H9 (cell line): ENCODE results near the gene SUMF1. TPM values are rescaled to one million over a fixed set of nuclear protein-coding genes. Genes with fewer than 3 reads are reported as not detected.

Experiments used
- DNase-seq: peaks from one replicate; pipeline ENCODE4 v3.0.0-alpha.2; 2017
- H2AFZ ChIP-seq: one replicate; pipeline ENCODE4 v1.6.1; 2013; ENCODE audit warnings: mild to moderate bottlenecking, low read length, control low read depth, moderate library complexity
- H2AK5ac ChIP-seq: 2 replicates; pipeline ENCODE4 v1.6.1; 2013; ENCODE audit warnings: low read length, control low read depth, mixed read lengths; ENCODE audit not compliant: insufficient read length
- H2BK120ac ChIP-seq: one replicate; pipeline ENCODE4 v1.6.1; 2013; ENCODE audit warnings: low read depth, mild to moderate bottlenecking, low read length, control low read depth, inconsistent platforms; ENCODE audit not compliant: poor library complexity, severe bottlenecking
- H2BK12ac ChIP-seq: 2 replicates; pipeline ENCODE4 v1.6.1; 2013; ENCODE audit warnings: low read length, control low read depth, mixed read lengths, low read depth; ENCODE audit not compliant: insufficient read length
- H2BK15ac ChIP-seq: 2 replicates; pipeline ENCODE4 v1.6.1; 2013; ENCODE audit warnings: low read depth, low read length, control low read depth
- H2BK20ac ChIP-seq: one replicate; pipeline ENCODE4 v1.6.1; 2013; ENCODE audit warnings: low read depth, mild to moderate bottlenecking, low read length, control low read depth, inconsistent platforms; ENCODE audit not compliant: poor library complexity, severe bottlenecking
- H2BK5ac ChIP-seq: 2 replicates; pipeline ENCODE4 v1.6.1; 2013; ENCODE audit warnings: low read length, control low read depth, mixed read lengths; ENCODE audit not compliant: insufficient read length
- H3K14ac ChIP-seq: 2 replicates; pipeline ENCODE4 v1.6.1; 2013; ENCODE audit warnings: low read length, control low read depth; ENCODE audit not compliant: insufficient read depth
- H3K18ac ChIP-seq: 2 replicates; pipeline ENCODE4 v1.6.1; 2013; ENCODE audit warnings: low read depth, mild to moderate bottlenecking, mixed read lengths, low read length, control low read depth; ENCODE audit not compliant: insufficient read length
- H3K23ac ChIP-seq: 2 replicates; pipeline ENCODE4 v1.6.1; 2013; ENCODE audit warnings: low read length, control low read depth, mixed read lengths, low read depth; ENCODE audit not compliant: insufficient read length
- H3K23me2 ChIP-seq: 2 replicates; pipeline ENCODE4 v1.6.1; 2013; ENCODE audit warnings: low read depth, mild to moderate bottlenecking, mixed read lengths, low read length, control low read depth; ENCODE audit not compliant: insufficient read length, poor library complexity, severe bottlenecking
- H3K27ac ChIP-seq: 2 replicates; pipeline ENCODE4 v1.5.1; 2013; ENCODE audit warnings: low read length, control low read depth, mixed read lengths, low read depth; ENCODE audit not compliant: insufficient read length
- H3K27me3 ChIP-seq: 2 replicates; pipeline ENCODE4 v1.6.1; 2013; ENCODE audit warnings: low read length, control low read depth, inconsistent platforms; ENCODE audit not compliant: insufficient read depth
- H3K4ac ChIP-seq: 2 replicates; pipeline ENCODE4 v1.6.1; 2013; ENCODE audit warnings: low read depth, mild to moderate bottlenecking, control low read depth, inconsistent platforms, low read length, moderate library complexity
- H3K4me1 ChIP-seq: 2 replicates; pipeline ENCODE4 v1.6.1; 2013; ENCODE audit warnings: low read length, control low read depth, inconsistent platforms; ENCODE audit not compliant: insufficient read depth
- H3K4me2 ChIP-seq: 2 replicates; pipeline ENCODE4 v1.6.1; 2013; ENCODE audit warnings: low read length, control low read depth, mixed read lengths; ENCODE audit not compliant: insufficient read length, insufficient read depth
- H3K56ac ChIP-seq: 2 replicates; pipeline ENCODE4 v1.6.1; 2013; ENCODE audit warnings: low read depth, mild to moderate bottlenecking, mixed read lengths, low read length, control low read depth; ENCODE audit not compliant: insufficient read length
- H3K79me1 ChIP-seq: 2 replicates; pipeline ENCODE4 v1.6.1; 2013; ENCODE audit warnings: low read depth, mild to moderate bottlenecking, moderate library complexity, low read length, control low read depth, inconsistent platforms; ENCODE audit not compliant: insufficient read depth, poor library complexity, severe bottlenecking
- H3K79me2 ChIP-seq: 2 replicates; pipeline ENCODE4 v1.6.1; 2013; ENCODE audit warnings: low read length, control low read depth, inconsistent platforms; ENCODE audit not compliant: insufficient read depth
- H3K9ac ChIP-seq: 2 replicates; pipeline ENCODE4 v1.6.1; 2013; ENCODE audit warnings: low read length, control low read depth, mixed read lengths; ENCODE audit not compliant: insufficient read length; ENCODE audit errors: extremely low read depth
- H3K9me3 ChIP-seq: one replicate; pipeline ENCODE4 v1.6.1; 2013; ENCODE audit warnings: low read depth, low read length, inconsistent platforms; ENCODE audit not compliant: control insufficient read depth
- H3T11ph ChIP-seq: one replicate; pipeline ENCODE4 v1.6.1; 2013; ENCODE audit warnings: mild to moderate bottlenecking, low read length, control low read depth, inconsistent platforms
- H4K20me1 ChIP-seq: one replicate; pipeline ENCODE4 v1.6.1; 2013; ENCODE audit not compliant: control insufficient read depth, insufficient read length, insufficient read depth
- H4K5ac ChIP-seq: 2 replicates; pipeline ENCODE4 v1.6.1; 2013; ENCODE audit warnings: low read depth, mild to moderate bottlenecking, mixed read lengths, low read length, control low read depth; ENCODE audit not compliant: insufficient read length
- H4K8ac ChIP-seq: replicated peaks from 2 replicates; pipeline ENCODE4 v1.6.1; 2013; ENCODE audit warnings: low read length, control low read depth, mixed read lengths, low read depth; ENCODE audit not compliant: insufficient read length
- H4K91ac ChIP-seq: 2 replicates; pipeline ENCODE4 v1.6.1; 2013; ENCODE audit warnings: low read depth, mild to moderate bottlenecking, moderate library complexity, mixed read lengths, low read length, control low read depth; ENCODE audit not compliant: insufficient read length
- H3K27ac Mint-ChIP-seq, 3 experiments: 2 replicates in 2 of 3; 3 replicates in 1 of 3; pipeline ENCODE4 v1.8.0; 2020 to 2021; ENCODE audit warnings: mixed read lengths in 3 of 3, mild to moderate bottlenecking in 1 of 3, moderate library complexity in 1 of 3
- H3K27me3 Mint-ChIP-seq: 2 replicates; pipeline ENCODE4 v1.8.0; 2021; ENCODE audit warnings: low read depth, mild to moderate bottlenecking, moderate library complexity, mixed read lengths
- H3K36me3 Mint-ChIP-seq, 3 experiments: 2 replicates in 2 of 3; 3 replicates in 1 of 3; pipeline ENCODE4 v1.8.0; 2020 to 2021; ENCODE audit warnings: low read depth in 3 of 3, mixed read lengths in 3 of 3; ENCODE audit not compliant: insufficient read depth in 1 of 3
- H3K4me1 Mint-ChIP-seq, 2 experiments: 2 replicates each; pipeline ENCODE4 v1.8.0; 2020; ENCODE audit warnings: mixed read lengths in 2 of 2
- H3K4me3 Mint-ChIP-seq, 2 experiments: 2 replicates in 1 of 2; 3 replicates in 1 of 2; pipeline ENCODE4 v1.8.0; 2020 to 2021; ENCODE audit warnings: mild to moderate bottlenecking in 2 of 2, mixed read lengths in 2 of 2, moderate library complexity in 1 of 2
- H3K9me3 Mint-ChIP-seq, 2 experiments: 2 replicates in 1 of 2; 3 replicates in 1 of 2; pipeline ENCODE4 v1.8.0; 2020; ENCODE audit warnings: mild to moderate bottlenecking in 2 of 2, mixed read lengths in 2 of 2, moderate library complexity in 1 of 2
- WGBS: extraction: QIAGEN DNeasy Blood & Tissue Kit; methylation state at CpG from one replicate; pipeline ENCODE4 v1.1.7; 2013; ENCODE audit warnings: missing lambda C conversion rate, low lambda C conversion rate, mixed read lengths; ENCODE audit not compliant: insufficient read length; ENCODE audit errors: extremely low coverage; 5-methylcytosine and 5-hydroxymethylcytosine counted together
- total RNA-seq: library from RNA; stranded (reverse); gene quantifications from 2 replicates; pipeline ENCODE4 v1.2.1, GENCODE V29; 2021
- TF ChIP-seq, protein P1 (sequence below): fragments of 200-600 bp; sonication (generic); conservative IDR thresholded peaks from 3 replicates; pipeline ENCODE4 v1.8.0; 2021; ENCODE audit warnings: antibody characterized with exemption, mild to moderate bottlenecking

Gene SUMF1
- total RNA-seq, 1 experiment from 2014 or later, result 9.5 TPM

DNA sequence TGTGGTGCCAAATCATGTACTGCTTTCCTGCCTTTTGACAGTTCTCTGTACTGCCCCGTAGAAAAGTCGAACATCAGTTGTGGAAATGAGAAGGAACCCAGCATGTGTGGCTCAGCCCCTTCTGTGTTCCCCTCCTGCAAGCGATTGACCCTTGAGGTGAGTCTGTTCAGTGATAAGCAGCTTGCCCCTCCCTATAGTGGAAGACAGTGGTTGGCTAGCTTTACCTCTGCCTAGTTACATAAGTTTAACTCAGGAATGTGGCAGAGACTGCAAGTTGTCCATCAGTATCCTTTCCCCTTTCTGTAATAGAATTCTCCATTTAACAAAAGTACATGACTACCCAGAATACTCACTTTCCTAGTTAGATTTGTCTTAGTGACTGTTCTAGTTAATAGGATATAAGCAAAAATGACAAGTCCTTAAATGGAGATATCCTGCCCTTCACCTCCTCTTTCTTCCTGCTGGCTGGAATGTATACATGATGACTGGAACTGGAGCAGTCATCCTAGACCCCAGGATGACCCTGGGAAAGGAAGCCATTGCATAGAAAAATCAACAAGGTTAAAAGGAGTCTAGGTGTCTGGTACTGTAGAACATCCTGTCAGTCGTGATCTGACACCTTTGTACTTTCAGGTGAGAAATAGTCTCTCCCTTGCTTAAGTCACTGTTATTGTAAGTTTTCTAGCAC lies 153.3 kb downstream of the SUMF1 start:
- Mint-ChIP-seq H3K27ac (no peak overlapping the region), H3K4me3 (no peak overlapping the region), H3K27me3 (no peaks in the 10 kb centered on the region), H3K4me1 (peaks cover 18 to 26% of the 10 kb centered on the region in 2 experiments), H3K9me3 (no peaks in the 10 kb centered on the region; a peak in 1 of 5 replicates), H3K36me3 (peaks cover 22 to 38% (median 33%) of the 10 kb centered on the region in 3 experiments)
- Histone ChIP-seq H3K56ac (no peak overlapping the region), H2BK120ac (no peak overlapping the region), H3K4ac (no peak overlapping the region), H4K8ac (no peak overlapping the region), H3K14ac (no peak overlapping the region), H4K5ac (no peak overlapping the region), H3K27ac (no peak overlapping the region), H3K9me3 (no peaks in the 10 kb centered on the region), H3K79me1 (peaks cover 3% of the 10 kb centered on the region), H3T11ph (no peak overlapping the region), H2BK20ac (no peak overlapping the region), H2BK12ac (no peak overlapping the region), H3K4me1 (peaks cover 6% of the 10 kb centered on the region; the same call in 1 of the 2 replicates), H3K23ac (no peak overlapping the region), H3K27me3 (no peaks in the 10 kb centered on the region), H2AFZ (no peak overlapping the region), H2AK5ac (no peak overlapping the region), H2BK5ac (no peak overlapping the region), H3K79me2 (no peaks in the 10 kb centered on the region), H4K20me1 (no peaks in the 10 kb centered on the region), H3K4me2 (no peak overlapping the region), H2BK15ac (no peak overlapping the region), H3K18ac (no peak overlapping the region), H3K23me2 (no peaks in the 10 kb centered on the region), H4K91ac (no peak overlapping the region), H3K9ac (no peak overlapping the region)
- WGBS, result no CpG with 5 or more reads among the region's 4 CpGs
- no peak for DNase-seq
- TF ChIP-seq, protein P1, sequence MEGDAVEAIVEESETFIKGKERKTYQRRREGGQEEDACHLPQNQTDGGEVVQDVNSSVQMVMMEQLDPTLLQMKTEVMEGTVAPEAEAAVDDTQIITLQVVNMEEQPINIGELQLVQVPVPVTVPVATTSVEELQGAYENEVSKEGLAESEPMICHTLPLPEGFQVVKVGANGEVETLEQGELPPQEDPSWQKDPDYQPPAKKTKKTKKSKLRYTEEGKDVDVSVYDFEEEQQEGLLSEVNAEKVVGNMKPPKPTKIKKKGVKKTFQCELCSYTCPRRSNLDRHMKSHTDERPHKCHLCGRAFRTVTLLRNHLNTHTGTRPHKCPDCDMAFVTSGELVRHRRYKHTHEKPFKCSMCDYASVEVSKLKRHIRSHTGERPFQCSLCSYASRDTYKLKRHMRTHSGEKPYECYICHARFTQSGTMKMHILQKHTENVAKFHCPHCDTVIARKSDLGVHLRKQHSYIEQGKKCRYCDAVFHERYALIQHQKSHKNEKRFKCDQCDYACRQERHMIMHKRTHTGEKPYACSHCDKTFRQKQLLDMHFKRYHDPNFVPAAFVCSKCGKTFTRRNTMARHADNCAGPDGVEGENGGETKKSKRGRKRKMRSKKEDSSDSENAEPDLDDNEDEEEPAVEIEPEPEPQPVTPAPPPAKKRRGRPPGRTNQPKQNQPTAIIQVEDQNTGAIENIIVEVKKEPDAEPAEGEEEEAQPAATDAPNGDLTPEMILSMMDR, result no peak
